Erythroblast (primary cell): ENCODE results near the gene PEX11G.

Experiments
- GATA1 ChIP-seq: IDR thresholded peaks from 2 replicates; pipeline ENCODE4 v1.6.1; 2011; ENCODE audit warnings: low read depth, mild to moderate bottlenecking, control low read depth, low read length, moderate library complexity
- POLR2A ChIP-seq: IDR thresholded peaks from 2 replicates; pipeline ENCODE4 v1.6.1; 2011; ENCODE audit warnings: mild to moderate bottlenecking, low read length

DNA sequence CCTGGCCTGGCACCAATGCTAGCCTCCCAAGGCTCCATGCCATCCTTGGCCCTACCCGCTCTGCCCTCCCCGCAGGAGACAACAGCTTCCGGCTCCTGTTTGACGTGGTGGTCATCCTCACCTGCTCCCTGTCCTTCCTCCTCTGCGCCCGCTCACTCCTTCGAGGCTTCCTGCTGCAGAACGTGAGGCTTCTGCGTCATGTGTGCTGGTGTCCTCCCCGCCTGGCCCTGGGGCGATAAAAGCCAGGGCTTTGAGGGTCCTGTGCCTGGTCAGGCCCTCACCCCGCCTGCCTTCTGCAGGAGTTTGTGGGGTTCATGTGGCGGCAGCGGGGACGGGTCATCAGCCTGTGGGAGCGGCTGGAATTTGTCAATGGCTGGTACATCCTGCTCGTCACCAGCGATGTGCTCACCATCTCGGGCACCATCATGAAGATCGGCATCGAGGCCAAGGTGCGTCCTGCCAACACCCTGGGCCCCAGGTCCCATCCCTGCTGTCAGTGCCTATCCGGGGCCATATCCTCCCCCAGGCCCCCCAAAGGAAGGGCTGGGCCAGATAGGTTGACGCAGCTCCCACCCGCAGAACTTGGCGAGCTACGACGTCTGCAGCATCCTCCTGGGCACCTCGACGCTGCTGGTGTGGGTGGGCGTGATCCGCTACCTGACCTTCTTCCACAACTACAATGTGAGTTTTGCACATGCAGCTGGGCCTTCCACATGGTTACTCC lies 39.8 kb upstream of the PEX11G start:
- no peak for TF ChIP-seq POLR2A
- no peak for TF ChIP-seq GATA1
